SU-DHL-6 (cell line): Measurements from ENCODE around the gene MED27.

ENCODE experiments used
- CTCF ChIP-seq: fragments of 200-600 bp; sonication (generic); IDR thresholded peaks from one replicate; pipeline ENCODE4 v1.5.1; 2017; ENCODE audit warnings: antibody characterized with exemption, mild to moderate bottlenecking, low read length, moderate library complexity; ENCODE audit not compliant: insufficient read depth, poor library complexity, severe bottlenecking
- EZH2phosphoT487 ChIP-seq: fragments of 200-600 bp; sonication (generic), shearing (Covaris generic); conservative IDR thresholded peaks from 2 replicates; pipeline ENCODE4 v1.6.1; 2018; ENCODE audit warnings: mild to moderate bottlenecking, antibody characterized with exemption, low read length, moderate library complexity, mixed read lengths

- TF ChIP-seq CTCF (no peak), EZH2phosphoT487 (no peak)
Measured at GRCh38 chr9:131889437-131890251, 190.0 kb downstream of the MED27 start.
